DMS53 treated with DMSO at 0.1 percent for 48 hours (cell line): Measurements from ENCODE around the gene CEP85.
"Not testable (repeated sequence)": the region's sequence is repeated elsewhere in the genome, so short reads cannot be mapped to it uniquely, and the experiment has no call there.

Experiments used
- DNase-seq: peaks from one replicate; lab custom pipeline; 2025; ENCODE audit not compliant: unreplicated experiment; lab: John Stamatoyannopoulos, UW

CEP85 gene

DNA sequence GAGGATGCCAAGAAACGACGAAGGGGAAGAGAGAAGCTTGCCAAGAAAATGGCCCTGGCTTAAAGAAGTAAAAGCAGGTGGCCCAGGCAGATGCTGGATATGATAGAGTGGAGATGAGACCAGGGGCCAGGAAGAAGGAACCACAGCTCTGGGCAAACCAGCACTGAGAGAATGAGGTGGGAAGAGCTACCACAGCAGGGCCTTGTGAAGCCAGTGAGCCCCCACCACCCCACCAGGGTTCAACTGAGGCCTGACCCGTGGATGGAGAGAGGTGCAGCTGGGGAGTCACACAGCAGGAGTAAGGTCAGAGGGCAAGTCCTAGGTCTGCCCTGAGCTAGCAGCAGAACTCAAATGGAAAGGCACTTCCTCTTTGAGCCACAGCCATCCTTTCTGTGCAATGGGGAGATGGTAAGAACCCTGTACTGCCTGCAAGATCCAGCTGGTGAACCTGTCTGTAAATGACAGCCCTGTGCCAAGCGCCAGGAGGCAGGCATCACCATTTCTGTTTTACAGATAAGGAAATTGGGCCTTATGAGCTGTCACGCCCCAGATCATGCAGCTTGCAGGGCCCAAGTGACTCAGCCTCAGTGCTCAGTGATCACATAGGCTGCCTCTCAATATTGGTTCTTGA lies 54.4 kb downstream of the CEP85 start:
- no peak for DNase-seq

DNA sequence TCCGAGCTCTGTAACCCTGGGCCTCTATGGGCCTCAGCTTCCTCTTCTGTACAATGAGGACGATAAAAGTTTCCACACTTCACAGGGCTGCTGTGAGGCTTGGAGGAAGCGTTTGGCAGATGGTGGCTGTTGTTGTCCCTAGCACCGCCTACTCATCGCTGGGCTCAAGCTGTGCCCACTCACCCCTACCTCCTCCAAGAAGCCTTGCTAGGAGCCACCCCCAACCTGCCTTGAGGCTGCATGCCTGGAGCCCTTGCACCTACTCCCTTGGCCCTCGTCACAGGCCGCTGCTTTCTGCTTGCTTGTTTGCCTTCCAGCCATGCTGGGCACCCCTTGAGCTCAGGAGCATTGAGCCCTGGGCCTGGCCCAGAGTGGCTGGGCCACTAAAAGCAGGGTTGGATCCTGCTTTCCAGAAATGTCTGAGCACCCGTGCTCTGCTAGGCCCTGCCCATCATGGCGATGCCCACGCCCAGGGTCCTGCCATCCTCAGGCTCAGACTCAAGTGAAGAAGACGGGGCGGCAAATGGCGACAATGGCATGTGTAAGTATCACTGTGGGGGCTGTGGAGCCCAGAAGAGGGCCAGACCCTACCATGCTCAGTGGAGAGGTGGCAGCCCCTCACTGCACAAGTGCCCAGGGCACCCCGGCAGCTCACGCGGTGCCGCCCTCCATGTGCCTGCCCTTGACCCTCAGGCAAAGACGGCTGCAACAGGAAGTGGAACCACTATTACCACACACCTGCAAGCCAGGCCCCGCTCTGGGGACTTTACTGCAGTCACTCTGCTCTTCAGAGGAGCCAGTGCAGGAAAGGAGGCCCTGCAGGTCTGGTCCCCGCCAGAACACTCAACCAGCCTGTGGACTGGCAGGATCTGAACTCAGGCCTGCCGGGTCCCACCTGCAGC lies 55.4 kb downstream of the CEP85 start:
- DNase-seq: no peak

DNA sequence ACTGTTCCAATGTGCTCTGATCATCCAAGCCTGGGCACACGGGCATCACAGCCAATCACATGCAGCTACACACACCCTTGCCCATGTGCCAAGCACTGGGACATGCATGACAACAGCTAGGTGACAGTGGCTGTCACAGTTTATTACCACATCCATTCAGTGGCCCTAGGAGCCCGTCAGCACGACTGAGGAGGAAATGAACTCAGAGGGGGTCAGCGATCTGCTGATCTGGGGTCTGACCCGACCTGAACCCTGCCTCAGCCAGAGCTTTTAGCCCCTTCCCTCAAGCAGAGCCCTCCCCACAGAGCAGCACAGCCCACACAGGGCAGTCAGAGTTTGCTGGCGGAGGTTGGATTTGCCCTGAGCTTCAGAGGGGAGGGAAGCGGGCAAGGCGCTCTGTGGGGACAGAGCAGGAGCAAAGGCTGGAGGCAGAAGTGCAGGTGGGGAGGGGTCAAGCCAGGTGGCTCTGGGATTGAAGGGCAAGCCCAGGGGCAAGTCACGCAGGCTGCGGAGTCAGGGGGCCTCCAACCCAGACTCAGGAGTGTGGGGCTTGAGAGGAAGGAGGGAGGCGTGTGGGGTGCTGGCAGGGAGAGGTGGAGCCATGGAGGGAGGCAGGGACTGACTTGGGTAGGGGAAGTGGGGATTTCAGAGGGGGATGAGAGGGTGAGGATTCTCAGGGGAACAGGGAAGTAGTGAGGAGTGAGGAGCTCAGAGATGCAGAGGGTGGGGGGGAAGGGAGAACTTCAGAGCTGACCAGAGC lies 56.3 kb downstream of the CEP85 start:
- DNase-seq: no peak

DNA sequence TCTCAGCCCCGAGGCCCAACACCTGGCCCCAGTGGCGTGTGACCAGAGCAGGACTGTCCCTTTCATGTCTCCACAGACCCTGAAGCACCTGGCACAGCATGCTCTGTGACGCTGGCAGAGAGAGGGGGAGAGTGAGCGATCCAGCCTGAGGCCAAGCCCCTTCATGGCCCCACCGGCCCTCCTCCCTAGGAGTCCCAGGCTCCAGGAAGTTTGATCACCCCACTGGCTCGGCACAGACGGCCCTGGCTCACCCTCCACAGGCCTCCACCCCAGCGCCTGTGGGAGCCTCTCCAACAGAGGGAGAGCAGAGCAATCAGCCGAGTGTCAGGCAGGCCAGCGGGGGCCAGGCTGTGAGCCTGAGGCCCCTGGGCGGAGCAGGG lies 56.9 kb downstream of the CEP85 start:
- no peak for DNase-seq

DNA sequence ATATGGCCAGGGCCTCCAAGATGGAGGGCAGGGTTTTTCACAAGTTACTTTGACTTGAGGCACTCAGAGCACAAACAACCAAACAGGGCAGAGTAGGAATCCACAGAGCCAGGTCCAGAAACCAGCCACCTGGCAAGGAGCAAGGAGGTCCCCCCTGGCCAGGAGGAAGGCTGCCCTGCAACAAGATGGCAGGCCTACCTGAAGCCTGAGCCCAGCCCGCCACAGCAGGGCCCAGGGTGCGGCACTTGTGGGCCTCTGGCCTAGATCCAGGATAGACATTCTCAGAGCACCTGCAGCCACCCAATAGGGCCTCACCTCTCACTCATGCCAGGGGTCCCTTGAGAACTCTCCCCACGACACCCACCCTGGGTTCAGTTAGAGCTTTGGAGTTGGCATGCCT lies 57.4 kb downstream of the CEP85 start:
- DNase-seq: no peak

DNA sequence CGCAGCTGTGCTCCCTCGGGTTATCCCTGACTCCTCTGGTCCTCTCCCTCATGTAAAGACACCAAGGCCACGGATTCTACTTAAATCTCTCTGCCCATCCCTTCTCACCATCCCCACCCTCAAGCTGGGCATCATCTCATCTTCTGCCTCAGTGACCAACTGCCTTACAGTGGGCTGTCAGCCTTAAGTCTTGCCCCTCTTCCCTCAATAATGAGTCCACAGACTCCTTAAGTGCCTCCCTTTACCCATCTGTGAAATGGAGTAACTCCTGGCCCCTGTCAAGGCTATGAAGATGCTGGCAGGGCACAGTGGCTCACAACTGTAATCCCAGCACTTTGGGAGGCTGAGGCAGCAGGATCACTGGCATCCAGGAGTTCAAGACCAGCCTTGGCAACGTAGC lies 57.9 kb downstream of the CEP85 start:
- DNase-seq: no peak

DNA sequence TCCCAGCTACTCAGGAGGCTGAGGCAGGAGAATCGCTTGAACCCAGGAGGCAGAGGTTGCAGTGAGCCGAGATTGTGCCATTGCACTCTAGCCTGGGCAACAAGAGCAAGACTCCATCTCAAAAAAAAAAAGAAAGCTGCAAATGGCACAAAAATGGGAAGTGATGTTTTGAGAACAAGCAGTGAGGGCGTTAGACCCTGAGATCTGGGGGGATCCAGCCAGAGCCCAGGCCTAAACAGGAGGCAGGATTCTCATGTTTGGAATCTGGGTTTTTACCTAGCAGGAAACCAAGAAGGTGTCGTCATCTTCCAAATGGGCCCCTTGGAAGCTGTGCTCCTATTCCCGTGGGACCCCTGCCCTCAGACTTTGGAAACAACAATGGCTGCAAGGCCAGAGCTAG lies 58.7 kb downstream of the CEP85 start:
- DNase-seq: not testable (repeated sequence)

DNA sequence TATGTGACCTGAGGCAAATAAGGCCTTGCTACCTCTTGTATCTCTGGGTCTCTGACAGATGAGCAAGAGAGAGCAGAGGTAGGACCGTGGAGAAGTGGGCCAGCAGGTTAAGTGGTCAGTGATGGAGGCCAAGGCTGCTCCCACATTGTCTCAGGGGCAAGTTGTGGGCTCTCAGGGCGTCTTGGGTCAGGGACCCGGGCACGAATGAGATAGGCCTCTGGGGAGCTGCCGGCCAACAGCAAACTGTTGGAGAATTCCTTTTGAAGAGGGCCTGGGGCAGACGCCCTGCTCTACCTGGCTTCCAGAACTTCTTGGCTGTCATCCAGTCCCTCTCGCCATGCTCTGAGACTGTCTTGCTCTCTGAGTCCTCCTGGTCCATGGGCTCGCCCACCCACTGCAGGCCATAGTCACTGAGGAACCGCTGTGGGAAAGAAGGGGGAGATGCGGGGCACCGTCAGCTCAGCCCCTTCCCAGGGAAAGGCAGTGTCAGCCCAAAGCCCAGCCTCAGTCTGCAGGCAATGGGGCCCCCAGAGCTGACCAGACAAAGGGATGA lies 60.0 kb downstream of the CEP85 start:
- DNase-seq: no peak

DNA sequence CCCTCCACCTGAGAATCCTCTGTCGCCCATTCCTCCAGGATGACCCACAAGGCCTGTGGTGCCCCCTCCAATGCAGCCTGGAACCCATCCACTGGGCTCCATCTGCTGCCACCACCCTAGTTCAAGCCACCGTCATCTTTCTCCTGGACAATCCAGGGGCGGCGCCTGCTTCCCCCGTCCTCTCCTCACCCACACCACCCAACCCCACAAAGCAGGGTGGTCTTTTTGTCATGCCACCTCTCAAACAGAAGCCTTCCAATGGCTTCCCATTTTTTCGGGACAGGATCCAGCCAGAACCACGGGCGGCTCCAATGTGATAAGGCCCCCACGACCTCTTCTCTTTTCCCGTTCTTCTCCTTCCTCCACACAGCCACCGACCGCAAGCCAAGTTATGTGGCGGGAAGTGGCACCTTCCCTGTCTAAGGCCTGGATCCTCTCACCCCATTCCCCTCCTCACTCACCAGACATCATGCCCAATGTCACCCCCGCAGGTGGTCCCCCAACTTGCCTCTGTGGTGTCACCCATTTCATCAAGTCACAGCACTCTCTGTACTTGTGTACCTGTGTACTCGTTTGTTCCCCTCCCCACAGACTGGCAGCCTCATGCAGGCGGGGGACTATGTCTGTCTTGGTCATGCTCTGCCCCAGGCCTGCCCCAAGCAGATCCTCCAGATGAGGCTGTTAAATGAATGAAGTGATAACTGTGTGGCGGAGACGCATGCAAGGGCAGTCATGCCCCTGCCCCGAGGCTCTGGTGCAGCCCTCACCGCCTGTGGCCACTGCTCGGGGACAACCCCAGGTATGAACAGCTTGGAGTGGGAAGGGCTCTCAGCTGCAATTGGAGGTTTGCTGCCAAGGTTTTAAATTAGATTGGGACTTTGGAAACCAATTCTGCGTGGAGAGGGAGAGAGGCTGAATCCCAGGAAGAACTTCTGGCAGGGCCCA lies 61.5 kb downstream of the CEP85 start:
- DNase-seq: no peak

DNA sequence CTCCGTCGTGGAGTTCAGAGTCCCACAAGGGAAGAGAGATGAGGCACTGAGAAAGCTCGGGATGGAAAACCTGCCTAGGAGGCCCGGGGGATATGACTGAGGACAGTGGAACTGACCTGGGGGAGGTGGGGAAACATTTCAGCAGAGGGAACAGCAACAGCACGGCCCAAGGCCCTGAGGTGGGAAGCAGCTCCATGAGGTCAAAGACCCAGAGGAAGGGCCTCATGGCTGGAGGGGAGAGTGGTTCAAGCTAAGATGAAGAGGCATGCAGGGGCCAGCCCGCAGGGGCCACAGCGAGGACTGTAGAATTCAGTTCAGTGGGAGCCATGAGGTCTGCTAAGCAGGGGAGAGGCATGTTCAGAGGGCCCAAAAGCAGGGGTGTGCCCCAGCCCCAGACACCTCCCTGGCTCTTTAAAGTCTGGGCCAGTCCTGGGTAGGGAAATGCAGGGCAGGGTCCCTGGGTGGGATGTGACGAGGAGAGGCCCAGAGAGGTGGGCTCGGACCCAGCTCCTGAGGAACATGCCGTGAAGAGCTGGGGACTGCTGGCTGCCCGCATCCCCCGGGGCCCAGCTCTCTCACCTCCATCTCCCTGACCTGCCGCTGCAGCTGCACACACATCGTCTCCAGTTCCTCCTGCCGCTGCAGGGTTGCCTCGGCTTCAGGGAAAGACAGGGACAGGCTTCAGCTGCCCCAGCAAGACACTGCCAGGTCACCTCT lies 62.5 kb downstream of the CEP85 start:
- DNase-seq: no peak

DNA sequence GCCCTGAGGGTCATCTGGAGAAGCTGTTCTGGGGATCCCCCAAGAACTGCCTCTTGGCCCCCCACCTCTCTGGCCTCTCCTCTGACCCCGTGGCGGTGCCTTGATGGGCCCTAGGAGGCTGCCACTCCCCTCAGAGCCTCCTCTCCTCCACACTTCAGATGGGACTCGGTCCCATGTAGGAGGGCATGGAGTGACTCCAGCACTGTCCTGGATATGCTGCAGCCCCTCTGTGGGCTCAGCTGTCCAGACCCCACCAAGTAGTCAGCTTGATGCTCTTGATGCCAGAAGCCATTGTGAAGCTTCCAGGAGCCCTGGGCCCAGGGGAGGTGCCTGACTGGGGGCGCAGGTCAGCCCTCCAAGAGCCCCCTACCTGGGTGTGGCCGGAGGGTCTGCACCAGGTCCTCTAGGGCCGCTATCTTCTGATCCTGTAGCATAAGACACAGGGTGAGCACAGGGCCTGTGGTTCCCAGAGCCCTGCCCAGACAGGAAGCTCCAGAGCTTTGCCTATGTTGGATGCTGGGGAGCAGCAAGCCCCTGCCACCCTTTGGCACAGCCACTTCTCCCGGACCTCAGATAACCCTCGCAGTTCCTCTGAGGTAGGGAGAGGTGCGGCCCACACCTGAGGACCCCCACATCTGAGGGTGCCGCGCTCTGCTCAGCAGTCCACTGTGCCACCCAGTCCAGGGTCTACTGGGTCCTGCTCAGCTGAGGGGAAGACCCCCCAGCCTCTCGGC lies 63.2 kb downstream of the CEP85 start:
- no peak for DNase-seq

DNA sequence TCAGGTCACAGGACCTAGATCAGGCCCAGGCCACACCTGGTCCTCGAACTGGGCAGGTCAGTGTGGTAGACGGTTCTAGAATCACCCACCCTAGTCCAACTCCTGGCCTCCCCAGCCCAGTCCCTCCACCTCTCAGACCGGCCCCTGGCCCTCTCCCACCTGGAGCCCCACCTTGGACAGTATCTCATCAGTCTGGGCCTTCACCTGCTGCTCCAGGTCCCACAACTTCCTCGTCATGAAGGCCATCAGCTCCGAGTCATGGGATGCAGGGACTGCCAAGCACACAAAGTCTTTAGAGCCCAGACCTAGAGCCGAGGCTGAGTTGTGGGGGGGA lies 63.8 kb downstream of the CEP85 start:
- DNase-seq: no peak

DNA sequence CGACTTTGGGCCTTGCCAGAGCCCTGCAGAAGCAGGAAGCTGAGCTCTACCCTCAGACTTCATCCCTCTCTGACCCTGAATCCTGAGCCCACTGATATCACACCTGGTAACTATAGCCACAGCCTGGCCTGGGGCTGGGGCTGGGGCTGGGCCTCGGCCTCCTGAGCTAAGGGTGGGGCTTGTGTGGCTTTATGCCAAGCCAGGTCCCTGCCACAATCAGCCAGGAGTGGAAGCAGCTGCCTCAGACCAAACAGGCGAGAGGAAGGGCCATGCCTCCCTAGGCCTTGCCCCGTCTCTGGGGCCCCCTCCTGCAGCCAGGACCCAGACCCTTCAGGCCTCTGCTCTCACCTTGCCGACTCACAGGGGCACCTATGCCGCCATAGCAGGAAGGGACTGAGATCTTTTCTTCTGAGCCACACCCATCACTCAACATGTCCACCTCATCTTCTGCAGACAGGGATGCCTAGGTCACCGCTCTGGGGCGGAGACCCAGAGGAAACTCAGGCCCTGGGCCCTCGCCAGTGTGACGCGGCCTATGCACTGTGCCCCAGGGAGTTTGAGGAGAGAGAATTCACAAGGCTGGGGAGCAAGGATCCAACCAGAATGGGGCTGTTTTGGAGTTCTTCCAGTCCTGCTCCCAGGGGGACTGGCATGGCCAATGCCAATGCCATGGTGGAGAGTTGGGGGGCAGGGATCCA lies 66.7 kb downstream of the CEP85 start:
- DNase-seq: no peak

DNA sequence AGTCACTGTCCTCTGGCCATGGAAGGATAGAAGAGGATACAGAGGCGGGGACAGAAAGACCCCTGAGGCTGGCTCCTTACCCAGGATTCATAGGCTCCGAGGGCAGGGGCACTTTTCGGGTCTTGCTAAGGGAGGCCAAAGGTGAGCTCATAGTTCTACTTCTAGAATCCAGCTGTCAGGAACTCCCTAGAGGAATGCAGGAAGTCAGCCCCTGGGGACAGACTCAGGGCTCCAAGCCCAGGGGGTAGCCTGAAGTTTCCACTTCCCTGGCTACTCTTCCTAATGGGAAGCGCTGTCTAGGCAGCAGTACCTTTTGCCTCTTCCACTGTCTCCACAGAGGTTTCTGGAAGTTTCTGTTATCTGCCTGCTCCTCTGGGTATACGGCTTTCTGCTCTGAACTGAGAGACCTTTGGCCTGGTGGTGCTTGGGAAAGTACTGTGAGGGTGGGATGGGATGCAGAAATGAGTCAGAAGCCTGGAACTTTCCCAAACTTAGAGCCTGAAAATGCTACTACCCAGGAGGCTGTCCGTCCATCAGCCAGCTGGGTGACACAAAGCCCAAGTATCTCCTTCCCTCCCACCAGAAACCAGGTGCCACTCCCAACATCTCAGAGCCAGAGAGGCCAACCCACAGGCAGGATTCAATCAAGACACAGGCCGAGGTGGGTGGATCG lies 68.9 kb downstream of the CEP85 start:
- DNase-seq: no peak

DNA sequence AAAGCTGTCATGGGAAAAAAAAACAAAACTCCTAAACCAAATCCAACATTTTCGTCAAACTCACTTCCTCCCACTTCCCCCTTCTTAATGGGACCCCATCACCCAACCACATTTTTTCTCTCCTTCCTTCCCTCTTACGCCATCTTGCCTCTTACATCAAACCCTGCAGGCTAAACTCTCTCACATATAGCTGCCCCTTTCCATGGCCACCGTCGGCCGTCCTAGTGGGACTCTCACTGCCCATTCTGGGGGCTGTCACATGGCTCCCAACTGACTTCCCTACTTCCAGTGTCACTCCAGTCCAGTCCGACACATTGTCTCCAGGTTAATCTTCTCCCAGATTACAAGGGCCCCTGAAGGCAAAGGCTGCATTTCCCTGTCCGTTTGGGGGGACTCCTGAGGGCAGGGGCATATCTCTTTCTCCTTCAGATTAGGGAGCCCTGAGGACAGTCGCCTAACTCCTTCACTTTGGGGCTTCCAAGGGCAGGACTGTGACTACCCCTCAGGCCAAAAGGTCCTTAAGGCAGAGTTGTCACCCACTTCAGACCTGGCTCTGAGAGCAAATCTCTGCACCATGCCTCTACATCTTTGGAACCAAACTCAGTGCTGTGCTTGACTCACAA lies 71.8 kb downstream of the CEP85 start:
- no peak for DNase-seq

DNA sequence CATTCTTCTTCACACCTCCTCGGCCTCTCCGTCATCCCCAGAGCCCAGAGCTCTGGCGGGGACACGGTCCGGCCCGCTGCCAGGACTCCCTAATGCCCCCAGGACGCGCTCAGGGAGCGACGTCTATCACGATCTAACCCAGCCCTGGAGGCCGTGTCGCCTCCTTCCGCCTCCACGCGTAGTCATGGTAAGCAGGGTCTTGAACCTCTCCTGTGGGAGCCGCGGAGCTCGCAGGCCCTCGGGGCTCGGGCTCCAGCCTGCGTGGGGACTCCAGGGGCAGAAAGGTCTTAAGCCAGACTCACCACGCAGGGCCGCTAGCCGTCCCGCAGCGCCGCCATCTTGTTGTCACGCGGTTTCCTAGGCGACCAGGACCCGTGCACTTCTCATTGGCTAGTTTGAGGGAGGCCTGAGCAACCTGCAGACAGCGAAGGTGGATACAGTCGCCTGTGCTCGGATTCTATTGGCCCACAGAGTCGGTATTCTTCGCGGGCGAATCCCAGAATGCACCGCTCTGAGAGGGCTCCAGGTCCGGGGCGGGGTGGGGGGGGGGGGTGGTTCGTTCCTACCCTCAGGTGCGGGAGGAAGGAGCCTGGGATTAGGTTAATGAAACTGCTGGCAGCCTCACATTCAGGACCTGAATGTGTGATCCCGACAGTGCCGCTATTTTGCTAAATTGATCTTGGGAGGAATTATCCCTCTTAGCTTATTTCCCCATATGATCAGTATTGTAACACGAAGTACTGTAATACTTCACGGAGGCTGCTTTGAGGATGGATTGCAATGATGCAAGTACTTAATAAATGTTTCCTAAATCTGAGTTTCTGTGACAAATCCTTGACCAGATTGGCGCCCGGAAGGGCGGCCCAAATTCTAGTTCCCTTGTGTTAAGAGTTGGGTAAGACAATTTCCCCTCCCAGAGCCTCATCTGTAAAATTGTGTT lies 72.6 kb downstream of the CEP85 start, which contains the start of gene UBXN11:
TSS of gene UBXN11 (minus strand) at position 347 of the 940 bp plus-strand sequence. CDS start 3,753 bp downstream, outside the sequence.
- DNase-seq: peak; percentile 98
